GM21381 (cell line): ENCODE results near the gene RHBDD3.

ENCODE experiments used
- ATAC-seq: cut with Tn5 transposase; IDR thresholded peaks from one replicate; pipeline ENCODE4 v1.9.1; 2021; ENCODE audit warnings: mild to moderate bottlenecking, moderate library complexity; ENCODE audit not compliant: unreplicated experiment

RHBDD3 gene

GRCh38 chr22:29269731-29270474, 2.1 kb upstream of the RHBDD3 start:
- ATAC-seq = no peak

DNA sequence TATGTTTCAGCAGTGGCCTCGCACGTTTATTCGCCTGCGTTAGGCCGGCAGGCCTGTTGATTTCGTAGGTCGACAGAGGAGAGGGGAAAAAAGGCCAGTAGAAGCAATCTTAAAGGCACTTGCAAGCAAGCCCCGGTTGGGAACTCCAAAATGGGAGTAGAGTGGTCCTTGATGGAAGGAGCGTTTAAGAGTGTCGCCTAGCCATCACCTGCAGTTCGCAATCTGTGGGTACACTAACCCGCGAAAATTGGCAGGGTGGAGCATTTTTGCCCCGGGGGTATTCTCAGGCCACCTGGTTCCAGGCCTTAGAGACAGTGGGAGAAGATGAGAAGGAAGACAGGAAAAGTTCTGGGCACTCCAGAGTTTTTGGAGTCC, 1.4 kb upstream of the RHBDD3 start:
- ATAC-seq = no peak

GRCh38 chr22:29268511-29269229, 889 bp upstream of the RHBDD3 start:
- peak; percentile 27 for ATAC-seq

DNA sequence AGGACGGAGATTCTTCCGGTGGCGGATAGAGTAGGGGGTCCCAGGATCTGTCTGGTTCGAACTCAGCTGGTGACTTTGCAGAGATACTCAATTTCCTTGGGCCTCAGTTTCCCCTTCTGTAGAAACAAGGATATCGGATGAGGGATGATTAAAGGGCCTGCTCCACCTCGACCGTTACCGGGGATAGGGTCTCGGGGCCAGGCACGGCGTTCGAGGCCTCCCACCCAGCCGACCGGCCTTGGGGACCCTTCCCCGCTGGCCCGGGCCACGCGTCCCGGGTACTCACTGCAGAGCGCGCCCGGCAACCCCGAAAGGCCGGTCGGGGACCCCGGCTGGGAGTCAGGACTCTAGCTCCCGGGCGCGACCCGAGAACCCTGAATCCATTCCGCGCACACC, 321 bp downstream of the RHBDD3 start:
- no peak for ATAC-seq

- no peak for ATAC-seq
Observed at GRCh38 chr22:29266564-29267461, 968 bp downstream of the RHBDD3 start.

- no peak for ATAC-seq
Observed at GRCh38 chr22:29265929-29266328, 1.9 kb downstream of the RHBDD3 start.

- ATAC-seq = no peak
Observed at GRCh38 chr22:29265305-29265704, 2.5 kb downstream of the RHBDD3 start.

DNA sequence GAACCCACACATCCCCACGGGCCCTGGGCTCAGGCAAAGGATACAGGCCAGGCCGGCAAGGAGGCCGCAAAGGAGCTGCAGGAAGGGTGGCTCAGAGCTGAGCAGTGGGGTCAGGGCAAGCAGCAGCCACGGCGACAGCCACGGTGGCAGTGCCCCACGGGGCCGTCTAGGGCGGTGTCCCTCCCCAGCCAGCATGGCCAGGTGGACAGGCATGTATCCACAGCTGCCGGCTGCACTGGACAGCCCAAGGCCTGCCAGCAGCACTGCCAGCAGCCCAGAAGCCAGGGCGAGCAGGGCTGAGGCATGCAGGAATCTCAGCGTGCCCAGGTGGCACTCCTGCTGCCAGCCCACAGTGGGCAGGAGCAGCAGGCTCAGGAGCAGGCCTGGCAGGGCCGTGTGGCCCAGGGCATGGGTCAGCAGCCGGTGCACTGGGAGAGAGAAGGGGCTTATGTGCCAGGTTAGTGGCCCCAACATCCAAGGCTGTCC, 3.9 kb downstream of the RHBDD3 start:
- no peak for ATAC-seq

DNA sequence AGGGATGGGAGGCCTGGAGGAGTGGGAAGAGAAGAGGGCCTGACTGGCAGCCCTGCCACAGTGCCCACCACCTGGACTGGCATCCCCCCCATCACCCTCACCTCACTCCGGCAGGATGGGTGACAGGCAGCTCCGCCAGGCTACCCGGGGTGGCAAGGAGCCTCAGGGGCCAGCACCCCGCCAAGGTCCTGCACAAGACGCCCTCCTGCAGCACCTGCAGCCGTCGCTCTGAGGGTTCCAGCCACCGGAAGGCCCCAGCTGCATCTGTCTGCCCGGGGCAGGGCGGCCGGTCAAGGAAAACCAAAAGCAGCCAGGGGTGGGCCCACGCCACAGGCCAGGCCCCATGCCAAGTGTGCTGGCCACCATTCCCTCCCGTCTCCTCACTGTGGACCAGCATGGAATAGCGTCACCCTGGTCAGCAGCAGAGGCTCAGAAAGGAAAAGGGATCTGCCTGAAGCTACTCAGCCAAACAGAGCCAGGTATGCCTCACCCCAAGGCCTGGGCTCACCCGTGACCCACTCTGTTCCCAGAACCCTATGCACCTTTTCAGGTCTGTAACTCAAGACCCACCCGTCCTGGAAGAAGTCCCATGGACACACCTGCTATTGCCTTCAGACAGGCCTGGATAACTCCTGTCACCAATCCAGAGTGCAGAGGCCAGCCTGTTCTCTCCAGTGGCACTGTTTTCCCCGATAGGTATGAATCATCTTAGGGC, 7.0 kb downstream of the RHBDD3 start:
- ATAC-seq = no peak

DNA sequence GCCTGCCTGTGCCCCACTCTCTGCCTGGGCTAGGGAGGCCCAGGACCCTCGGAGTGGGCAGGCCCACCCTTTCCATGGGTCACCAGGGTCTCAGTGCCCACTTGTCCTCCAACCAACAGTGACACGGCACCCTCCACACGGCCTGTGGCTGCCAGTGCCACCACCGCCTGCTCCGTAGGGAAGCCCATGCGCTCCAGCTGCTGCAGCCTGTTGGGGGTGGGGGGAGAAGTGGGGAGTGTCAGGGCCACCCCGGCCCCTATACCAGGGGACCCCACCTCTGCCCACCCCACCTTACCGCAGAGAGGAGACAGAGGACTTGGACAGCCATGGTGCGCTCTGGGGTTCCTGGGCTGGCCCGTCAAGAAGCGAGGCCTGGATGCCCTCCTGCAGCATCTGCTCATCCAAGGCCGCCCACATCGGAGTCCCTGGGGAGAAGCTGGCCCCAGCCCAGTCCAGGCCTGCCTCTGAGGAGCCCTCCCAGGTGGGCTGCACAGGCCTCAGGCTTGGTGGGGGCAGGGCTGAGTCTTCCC, 7.7 kb downstream of the RHBDD3 start:
- ATAC-seq = no peak

DNA sequence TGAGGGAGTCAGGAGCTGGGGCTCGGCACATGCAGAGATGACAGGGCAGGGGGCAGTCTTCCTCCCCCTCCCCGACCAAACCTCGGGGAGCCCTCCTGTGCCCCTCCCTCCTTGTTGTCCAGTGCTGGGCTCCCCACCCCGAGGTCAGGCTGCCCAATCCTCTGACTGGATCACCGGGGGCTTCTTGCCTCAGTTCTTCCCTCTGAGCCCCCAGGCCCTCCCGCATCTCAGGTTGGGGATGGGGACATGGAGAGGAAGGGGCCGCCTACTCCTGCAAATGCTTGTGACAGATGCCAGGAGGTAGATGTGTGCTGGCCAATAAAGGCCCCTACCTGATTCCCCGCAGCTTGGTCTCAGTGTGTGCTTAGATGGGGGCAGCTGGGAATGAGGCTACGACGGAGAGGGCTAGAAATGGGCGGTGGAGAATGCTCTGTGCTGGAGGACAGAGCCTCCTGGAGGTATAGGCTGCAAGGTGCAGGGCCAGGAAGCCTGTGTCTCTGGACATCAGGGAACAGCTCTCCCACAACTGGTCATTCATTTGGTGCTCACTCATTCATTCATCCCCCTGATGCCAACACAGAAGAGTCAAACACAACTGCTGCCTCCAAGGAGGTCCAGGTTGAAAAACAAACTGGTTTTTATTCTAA, 8.4 kb downstream of the RHBDD3 start:
- no peak for ATAC-seq

DNA sequence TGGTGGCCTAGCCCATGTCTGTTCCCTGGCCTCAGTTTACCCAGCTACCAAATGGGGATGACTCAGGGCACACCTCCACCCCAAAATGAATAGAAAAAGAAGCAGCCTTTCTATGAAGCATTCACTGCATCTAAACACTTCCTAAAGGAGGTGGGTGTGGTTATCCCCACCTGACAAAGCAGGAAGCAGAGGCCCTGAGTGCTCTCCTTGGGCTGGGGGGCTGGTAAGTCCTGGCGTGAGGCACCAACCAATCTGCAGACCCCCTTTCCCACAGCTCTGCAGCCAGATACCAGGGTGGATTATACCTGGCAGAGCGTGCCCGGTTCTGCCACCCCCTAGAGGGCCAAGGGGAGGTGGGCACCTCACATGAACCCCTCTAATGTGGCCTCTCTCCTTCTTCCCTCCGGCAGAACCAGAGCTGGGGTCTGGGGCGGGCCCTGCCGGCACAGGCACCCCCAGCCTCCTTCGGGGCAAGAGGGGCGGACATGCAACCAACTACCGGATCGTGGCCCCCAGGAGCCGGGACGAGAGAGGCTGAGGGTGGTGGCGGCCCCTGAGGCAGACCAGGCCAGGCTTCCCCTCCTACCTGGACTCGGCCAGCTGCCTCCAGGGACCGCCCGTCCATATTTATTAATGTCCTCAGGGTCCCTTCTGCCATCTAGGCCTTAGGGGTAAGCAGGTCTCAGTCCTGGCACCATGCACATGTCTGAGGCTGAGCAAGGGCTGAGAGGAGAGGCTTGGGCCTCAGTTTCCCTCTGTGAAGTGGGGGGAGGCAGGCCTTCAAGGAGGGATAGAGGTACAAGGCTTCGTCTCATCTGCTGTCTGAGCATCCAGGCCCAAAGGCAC, 9.2 kb downstream of the RHBDD3 start:
- ATAC-seq = no peak

GRCh38 chr22:29257751-29258181, 10.0 kb downstream of the RHBDD3 start:
- ATAC-seq = no peak

- no peak for ATAC-seq
Observed at GRCh38 chr22:29256606-29257325, 11.0 kb downstream of the RHBDD3 start.

- no peak for ATAC-seq
Observed at GRCh38 chr22:29255064-29255621, 12.6 kb downstream of the RHBDD3 start.

DNA sequence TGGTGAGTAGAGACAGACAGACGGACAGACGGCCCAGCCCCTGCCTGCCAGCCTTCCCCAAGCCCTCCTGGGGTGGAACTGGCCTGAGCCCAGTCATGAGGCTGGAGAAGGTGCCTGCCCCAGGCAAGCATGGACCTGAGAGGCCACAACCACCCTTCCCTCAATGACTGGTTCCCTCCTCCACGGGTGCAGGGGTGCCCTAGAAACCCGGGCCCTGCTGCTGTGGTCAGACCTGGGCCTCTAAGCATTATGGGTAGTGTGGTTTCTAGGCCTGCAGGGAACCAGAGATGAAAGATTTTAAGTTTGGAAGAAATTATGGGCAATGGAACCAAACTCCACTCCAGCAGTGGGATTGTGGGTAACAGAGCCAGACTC, 13.5 kb downstream of the RHBDD3 start:
- ATAC-seq = no peak

- no peak for ATAC-seq
Observed at GRCh38 chr22:29253561-29254285, 14.1 kb downstream of the RHBDD3 start.
